Measurements from ENCODE around the gene SLC5A3. TPM values are rescaled to one million over a fixed set of nuclear protein-coding genes. Genes with fewer than 3 reads are reported as not detected.

Gene SLC5A3
- polyA plus RNA-seq, 1 donor from 2014 or later, result 18.2 TPM

DNA sequence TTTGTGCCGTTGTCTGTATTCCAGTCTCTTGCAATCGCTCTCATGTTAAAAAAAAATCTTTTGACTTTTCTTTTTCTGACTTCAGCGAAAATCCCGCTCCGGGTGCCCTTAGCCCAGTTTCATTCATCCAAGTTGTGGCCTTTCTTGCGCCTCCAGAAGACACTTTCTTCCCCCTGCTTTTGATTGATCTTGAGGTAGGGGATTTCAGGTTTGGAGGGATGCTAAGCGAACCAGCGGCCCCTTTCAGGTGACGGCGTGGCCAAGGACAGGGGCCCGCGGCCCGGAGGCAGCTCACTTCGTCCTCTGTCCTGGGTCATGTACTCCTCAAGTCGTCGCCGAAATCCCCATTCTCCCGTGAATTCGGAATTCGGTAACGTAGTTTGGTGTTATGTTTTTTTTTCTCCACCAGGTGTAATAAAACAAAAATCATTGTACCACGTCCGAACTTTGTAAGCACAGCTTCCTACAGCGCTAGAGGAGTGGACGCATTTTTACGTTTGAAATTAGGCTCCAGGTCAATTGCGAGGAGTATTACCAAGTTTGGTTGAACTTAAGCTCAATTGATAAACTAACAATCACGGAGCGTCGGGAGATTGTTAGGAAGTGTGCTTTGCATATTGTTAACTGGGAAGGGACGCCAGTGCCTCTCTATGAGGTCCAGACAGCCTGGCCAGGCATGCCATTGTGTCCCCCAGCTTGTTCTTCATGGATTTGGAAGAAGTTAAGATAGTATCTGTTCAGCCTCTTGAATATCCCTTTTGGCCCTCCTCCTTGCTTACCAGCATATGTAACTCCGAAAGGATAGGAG is 1.1 kb downstream of the SLC5A3 start:
- no peaks in the 10 kb centered on the region for H4K20me1 ChIP-seq (ENCODE audit: insufficient read depth)
- H2AFZ ChIP-seq (ENCODE audit: low read depth, low read length), result no peak overlapping the region
- H3K27ac ChIP-seq (ENCODE audit: low read length), result no peak overlapping the region
- H3K27me3 ChIP-seq (ENCODE audit: insufficient read depth, low read depth, low read length), result no peaks in the 10 kb centered on the region
- no peaks in the 10 kb centered on the region for H3K36me3 ChIP-seq (ENCODE audit: insufficient read depth, low read length)
- H3K9me2 ChIP-seq (ENCODE audit: insufficient read depth, low read length), result no peaks in the 10 kb centered on the region
- H3K79me2 ChIP-seq (replicated peaks; ENCODE audit: insufficient read depth, low read length), result peaks cover 37% of the 10 kb centered on the region
- peak overlapping the region; percentile 89 for H3K4me2 ChIP-seq (ENCODE audit: low read length)
- H3K9ac ChIP-seq (ENCODE audit: low read length), result peak overlapping the region; percentile 66
- peak overlapping the region; percentile 73 for H3K4me3 ChIP-seq (ENCODE audit: low read length)
- TF ChIP-seq EP300 (conservative IDR thresholded peaks at IDR 0.05; ENCODE audit: poor library complexity, severe bottlenecking) (no peak), EZH2 (IDR thresholded peaks at IDR 0.05; ENCODE audit: borderline replicate concordance, insufficient read depth, low read length, poor library complexity, severe bottlenecking) (no peak), TAF1 (IDR thresholded peaks at IDR 0.05; ENCODE audit: low read depth) (no peak), SMC3 (conservative IDR thresholded peaks at IDR 0.05; ENCODE audit: poor library complexity) (peak; percentile 46), RAD21 (conservative IDR thresholded peaks at IDR 0.05) (peak; percentile 37), POLR2AphosphoS5 (IDR thresholded peaks at IDR 0.05) (no peak), MXI1 (conservative IDR thresholded peaks at IDR 0.05; ENCODE audit: poor library complexity, severe bottlenecking) (peak; percentile 0)
- TF ChIP-seq, protein P1, sequence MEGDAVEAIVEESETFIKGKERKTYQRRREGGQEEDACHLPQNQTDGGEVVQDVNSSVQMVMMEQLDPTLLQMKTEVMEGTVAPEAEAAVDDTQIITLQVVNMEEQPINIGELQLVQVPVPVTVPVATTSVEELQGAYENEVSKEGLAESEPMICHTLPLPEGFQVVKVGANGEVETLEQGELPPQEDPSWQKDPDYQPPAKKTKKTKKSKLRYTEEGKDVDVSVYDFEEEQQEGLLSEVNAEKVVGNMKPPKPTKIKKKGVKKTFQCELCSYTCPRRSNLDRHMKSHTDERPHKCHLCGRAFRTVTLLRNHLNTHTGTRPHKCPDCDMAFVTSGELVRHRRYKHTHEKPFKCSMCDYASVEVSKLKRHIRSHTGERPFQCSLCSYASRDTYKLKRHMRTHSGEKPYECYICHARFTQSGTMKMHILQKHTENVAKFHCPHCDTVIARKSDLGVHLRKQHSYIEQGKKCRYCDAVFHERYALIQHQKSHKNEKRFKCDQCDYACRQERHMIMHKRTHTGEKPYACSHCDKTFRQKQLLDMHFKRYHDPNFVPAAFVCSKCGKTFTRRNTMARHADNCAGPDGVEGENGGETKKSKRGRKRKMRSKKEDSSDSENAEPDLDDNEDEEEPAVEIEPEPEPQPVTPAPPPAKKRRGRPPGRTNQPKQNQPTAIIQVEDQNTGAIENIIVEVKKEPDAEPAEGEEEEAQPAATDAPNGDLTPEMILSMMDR (IDR thresholded peaks at IDR 0.05; ENCODE audit: poor library complexity, severe bottlenecking), result peak; percentile 9
- TF ChIP-seq, protein P2, sequence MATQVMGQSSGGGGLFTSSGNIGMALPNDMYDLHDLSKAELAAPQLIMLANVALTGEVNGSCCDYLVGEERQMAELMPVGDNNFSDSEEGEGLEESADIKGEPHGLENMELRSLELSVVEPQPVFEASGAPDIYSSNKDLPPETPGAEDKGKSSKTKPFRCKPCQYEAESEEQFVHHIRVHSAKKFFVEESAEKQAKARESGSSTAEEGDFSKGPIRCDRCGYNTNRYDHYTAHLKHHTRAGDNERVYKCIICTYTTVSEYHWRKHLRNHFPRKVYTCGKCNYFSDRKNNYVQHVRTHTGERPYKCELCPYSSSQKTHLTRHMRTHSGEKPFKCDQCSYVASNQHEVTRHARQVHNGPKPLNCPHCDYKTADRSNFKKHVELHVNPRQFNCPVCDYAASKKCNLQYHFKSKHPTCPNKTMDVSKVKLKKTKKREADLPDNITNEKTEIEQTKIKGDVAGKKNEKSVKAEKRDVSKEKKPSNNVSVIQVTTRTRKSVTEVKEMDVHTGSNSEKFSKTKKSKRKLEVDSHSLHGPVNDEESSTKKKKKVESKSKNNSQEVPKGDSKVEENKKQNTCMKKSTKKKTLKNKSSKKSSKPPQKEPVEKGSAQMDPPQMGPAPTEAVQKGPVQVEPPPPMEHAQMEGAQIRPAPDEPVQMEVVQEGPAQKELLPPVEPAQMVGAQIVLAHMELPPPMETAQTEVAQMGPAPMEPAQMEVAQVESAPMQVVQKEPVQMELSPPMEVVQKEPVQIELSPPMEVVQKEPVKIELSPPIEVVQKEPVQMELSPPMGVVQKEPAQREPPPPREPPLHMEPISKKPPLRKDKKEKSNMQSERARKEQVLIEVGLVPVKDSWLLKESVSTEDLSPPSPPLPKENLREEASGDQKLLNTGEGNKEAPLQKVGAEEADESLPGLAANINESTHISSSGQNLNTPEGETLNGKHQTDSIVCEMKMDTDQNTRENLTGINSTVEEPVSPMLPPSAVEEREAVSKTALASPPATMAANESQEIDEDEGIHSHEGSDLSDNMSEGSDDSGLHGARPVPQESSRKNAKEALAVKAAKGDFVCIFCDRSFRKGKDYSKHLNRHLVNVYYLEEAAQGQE (IDR thresholded peaks at IDR 0.05; ENCODE audit: borderline replicate concordance), result no peak
- H3K9me3 ChIP-seq (ENCODE audit: low read length), result no peaks in the 10 kb centered on the region
- no peaks in the 10 kb centered on the region for H3F3A ChIP-seq (ENCODE audit: insufficient read depth, low read length, poor library complexity, severe bottlenecking)

DNA sequence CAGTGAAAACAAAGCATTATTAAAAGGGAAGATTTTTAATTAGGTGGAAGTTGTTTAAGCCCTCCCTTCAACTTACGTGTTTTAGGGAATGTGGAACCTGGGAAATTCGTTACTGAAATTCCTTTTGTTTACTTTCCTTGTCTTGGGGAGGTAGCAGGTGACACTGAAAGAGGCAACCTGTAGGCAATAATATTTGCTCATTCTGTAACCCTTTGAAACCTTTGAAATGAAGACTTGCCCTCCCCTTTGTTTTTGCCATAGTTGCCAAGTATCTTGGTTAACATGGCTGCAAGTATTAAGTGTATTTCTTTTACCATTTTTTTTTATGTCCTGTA is 1.7 kb downstream of the SLC5A3 start:
- Histone ChIP-seq H3K9me2 (ENCODE audit: insufficient read depth, low read length) (no peaks in the 10 kb centered on the region), H3K36me3 (ENCODE audit: insufficient read depth, low read length) (no peaks in the 10 kb centered on the region), H3K27ac (ENCODE audit: low read length) (no peak overlapping the region), H3K27me3 (ENCODE audit: insufficient read depth, low read depth, low read length) (no peaks in the 10 kb centered on the region), H3K79me2 (replicated peaks; ENCODE audit: insufficient read depth, low read length) (peaks cover 37% of the 10 kb centered on the region), H4K20me1 (ENCODE audit: insufficient read depth) (no peaks in the 10 kb centered on the region), H2AFZ (ENCODE audit: low read depth, low read length) (no peak overlapping the region), H3F3A (ENCODE audit: insufficient read depth, low read length, poor library complexity, severe bottlenecking) (no peaks in the 10 kb centered on the region), H3K9ac (ENCODE audit: low read length) (no peak overlapping the region), H3K4me3 (ENCODE audit: low read length) (peak overlapping the region; percentile 73), H3K9me3 (ENCODE audit: low read length) (no peaks in the 10 kb centered on the region), H3K4me2 (ENCODE audit: low read length) (peak overlapping the region; percentile 89)
- TF ChIP-seq POLR2AphosphoS5 (IDR thresholded peaks at IDR 0.05) (no peak), MXI1 (conservative IDR thresholded peaks at IDR 0.05; ENCODE audit: poor library complexity, severe bottlenecking) (no peak), SMC3 (conservative IDR thresholded peaks at IDR 0.05; ENCODE audit: poor library complexity) (no peak), TAF1 (IDR thresholded peaks at IDR 0.05; ENCODE audit: low read depth) (no peak), EZH2 (IDR thresholded peaks at IDR 0.05; ENCODE audit: borderline replicate concordance, insufficient read depth, low read length, poor library complexity, severe bottlenecking) (no peak), RAD21 (conservative IDR thresholded peaks at IDR 0.05) (no peak), EP300 (conservative IDR thresholded peaks at IDR 0.05; ENCODE audit: poor library complexity, severe bottlenecking) (no peak)
- TF ChIP-seq, protein P2 (IDR thresholded peaks at IDR 0.05; ENCODE audit: borderline replicate concordance), result no peak
- TF ChIP-seq, protein P1 (IDR thresholded peaks at IDR 0.05; ENCODE audit: poor library complexity, severe bottlenecking), result no peak

Data from neural cell (in vitro differentiated cells).